Keratinocyte (primary cell): ENCODE measurements around the gene SRL. TPM values are rescaled to one million over a fixed set of nuclear protein-coding genes. Genes with fewer than 3 reads are reported as not detected.

Experiments used
- DNase-seq: peaks from one replicate; pipeline ENCODE4 v3.0.0-alpha.2; 2011; ENCODE audit warnings: low read depth, missing footprints, low spot score
- FAIRE-seq: peaks from 2 replicates; lab custom pipeline; 2011; peaks lifted over from hg19 to GRCh38; lab: Jason Lieb, UNC
- H2AFZ ChIP-seq: 2 replicates; pipeline ENCODE4 v1.6.0; 2012; ENCODE audit warnings: low read length, control low read depth, inconsistent platforms; ENCODE audit not compliant: control insufficient read depth
- H3K27ac ChIP-seq: 2 replicates; pipeline ENCODE4 v1.5.1; 2011; ENCODE audit warnings: low read length; ENCODE audit not compliant: control insufficient read depth, insufficient read depth
- H3K27me3 ChIP-seq: 3 replicates; pipeline ENCODE4 v1.6.0; 2011; ENCODE audit warnings: low read length; ENCODE audit not compliant: control insufficient read depth, insufficient read depth; ENCODE audit errors: extremely low read depth
- H3K36me3 ChIP-seq, 2 experiments: 2 replicates in 1 of 2; 3 replicates in 1 of 2; pipeline ENCODE4 v1.5.1; 2011; ENCODE audit warnings: low read length in 2 of 2, mild to moderate bottlenecking in 1 of 2; ENCODE audit not compliant: control insufficient read depth in 2 of 2, insufficient read depth in 2 of 2; ENCODE audit errors: extremely low read depth in 1 of 2
- H3K4me1 ChIP-seq: 3 replicates; pipeline ENCODE4 v1.5.1; 2011; ENCODE audit warnings: low read length; ENCODE audit not compliant: control insufficient read depth, insufficient read depth; ENCODE audit errors: extremely low read depth
- H3K4me2 ChIP-seq: 3 replicates; pipeline ENCODE4 v1.6.0; 2011; ENCODE audit warnings: low read depth, low read length; ENCODE audit not compliant: control insufficient read depth, insufficient read depth; ENCODE audit errors: extremely low read depth
- H3K4me3 ChIP-seq, 3 experiments: fragments of 200-600 bp in 1 of 3; sonication (generic) in 1 of 3; 2 replicates in 2 of 3; 3 replicates in 1 of 3; pipeline ENCODE4 v1.5.1; 2011 to 2016; ENCODE audit warnings: low read length in 3 of 3, mild to moderate bottlenecking in 3 of 3, control low read depth in 2 of 3, inconsistent platforms in 1 of 3, low read depth in 1 of 3, mixed read lengths in 1 of 3, mixed run types in 1 of 3, moderate library complexity in 1 of 3; ENCODE audit not compliant: control insufficient read depth in 2 of 3, insufficient read depth in 2 of 3; ENCODE audit errors: extremely low read depth in 1 of 3
- H3K79me2 ChIP-seq: 2 replicates; pipeline ENCODE4 v1.6.0; 2012; ENCODE audit warnings: low read length; ENCODE audit not compliant: control insufficient read depth, insufficient read depth
- H3K9ac ChIP-seq: 3 replicates; pipeline ENCODE4 v1.6.0; 2011; ENCODE audit warnings: low read length; ENCODE audit not compliant: control insufficient read depth, insufficient read depth; ENCODE audit errors: extremely low read depth
- H3K9me1 ChIP-seq: 3 replicates; pipeline ENCODE4 v1.6.0; 2011; ENCODE audit warnings: low read length; ENCODE audit not compliant: control insufficient read depth, insufficient read depth; ENCODE audit errors: extremely low read depth
- H3K9me3 ChIP-seq: 2 replicates; pipeline ENCODE4 v1.5.1; 2012; ENCODE audit warnings: low read depth, low read length; ENCODE audit not compliant: control insufficient read depth
- H4K20me1 ChIP-seq: 3 replicates; pipeline ENCODE4 v1.6.0; 2011; ENCODE audit warnings: low read length; ENCODE audit not compliant: control insufficient read depth, insufficient read depth; ENCODE audit errors: extremely low read depth
- CTCF ChIP-seq, 3 experiments: IDR thresholded peaks in 1 of 3; conservative IDR thresholded peaks in 1 of 3; optimal IDR thresholded peaks in 1 of 3; 2 replicates in 2 of 3; 3 replicates in 1 of 3; pipeline versions ENCODE3 to v1.5.1; 2011; ENCODE audit warnings: low read length in 3 of 3, mild to moderate bottlenecking in 3 of 3, moderate library complexity in 2 of 3, control low read depth in 1 of 3, inconsistent platforms in 1 of 3; ENCODE audit not compliant: insufficient read depth in 2 of 3; ENCODE audit errors: extremely low read depth in 1 of 3
- EZH2 ChIP-seq: IDR thresholded peaks from one replicate; pipeline ENCODE4 v1.6.1; 2012; ENCODE audit warnings: inconsistent platforms, mild to moderate bottlenecking, low read length, moderate library complexity
- dilution Hi-C: fragments of 300-500 bp; cut with MboI; formaldehyde crosslinking; loops from one replicate; pipeline ENCODE4 v1.7.0; 2020; ENCODE audit warnings: low sequenced_read_pairs; ENCODE audit not compliant: extremely low pct_ligation_motif_present
- polyA plus RNA-seq, 5 experiments: library from polyadenylated mRNA; depleted of rRNA in 3 of 5; stranded (reverse) in 3 of 5; stranded (forward) in 1 of 5; unstranded in 1 of 5; fragments of >200 nt; gene quantifications; 1 replicate in 1 of 5; 2 replicates in 3 of 5; 3 replicates in 1 of 5; pipeline versions ENCODE4 v1.2.1 to v1.2.3, GENCODE V29; 2011 to 2012; ENCODE audit warnings: missing spikeins in 2 of 5, low read depth in 1 of 5, low replicate concordance in 1 of 5

Gene SRL
- polyA plus RNA-seq, 1 donor (not counting 4 experiments of a cell fraction or from before 2014, with no cell fraction given) = not detected

- FAIRE-seq (no peak), DNase-seq (no peak)
- Histone ChIP-seq H3K9ac (no peak overlapping the region), H3K9me1 (no peaks in the 10 kb centered on the region), H2AFZ (no peak overlapping the region), H3K9me3 (no peaks in the 10 kb centered on the region), H3K4me2 (no peak overlapping the region), H3K27me3 (no peaks in the 10 kb centered on the region), H3K4me1 (no peaks in the 10 kb centered on the region), H3K27ac (no peak overlapping the region), H3K4me3 (no peak overlapping the region), H3K36me3 (no peaks in the 10 kb centered on the region), H3K79me2 (no peaks in the 10 kb centered on the region), H4K20me1 (no peaks in the 10 kb centered on the region)
- no peak for TF ChIP-seq EZH2
- no peak for TF ChIP-seq CTCF (optimal IDR thresholded peaks at IDR 0.05 in 1 of 3, IDR thresholded peaks at IDR 0.05 in 1 of 3, conservative IDR thresholded peaks at IDR 0.05 in 1 of 3; ENCODE audit: extremely low read depth in 1 of 3, insufficient read depth in 2 of 3, low read length in 3 of 3)
- dilution Hi-C loops = no loop called here
Measured at GRCh38 chr16:4249530-4250308, 7.8 kb upstream of the SRL start.

GRCh38 chr16:4247460-4247784 is 5.5 kb upstream of the SRL start:
- Histone ChIP-seq H4K20me1 (no peaks in the 10 kb centered on the region), H3K79me2 (no peaks in the 10 kb centered on the region), H3K27ac (no peak overlapping the region), H3K9ac (no peak overlapping the region), H3K36me3 (no peaks in the 10 kb centered on the region), H3K4me2 (no peak overlapping the region), H2AFZ (no peak overlapping the region), H3K9me3 (no peaks in the 10 kb centered on the region), H3K4me3 (no peak overlapping the region), H3K27me3 (no peaks in the 10 kb centered on the region), H3K4me1 (no peaks in the 10 kb centered on the region), H3K9me1 (no peaks in the 10 kb centered on the region)
- FAIRE-seq (no peak), DNase-seq (no peak)
- TF ChIP-seq CTCF (optimal IDR thresholded peaks at IDR 0.05 in 1 of 3, IDR thresholded peaks at IDR 0.05 in 1 of 3, conservative IDR thresholded peaks at IDR 0.05 in 1 of 3; ENCODE audit: extremely low read depth in 1 of 3, insufficient read depth in 2 of 3, low read length in 3 of 3) (no peak), EZH2 (no peak)
- dilution Hi-C loops = no loop called here
